GM18907 (cell line): ENCODE results near the gene C22orf31.
"Not testable (repeated sequence)": the region's sequence is repeated elsewhere in the genome, so short reads cannot be mapped to it uniquely, and the experiment has no call there.

Experiments
- ATAC-seq: cut with Tn5 transposase; IDR thresholded peaks from one replicate; pipeline ENCODE4 v1.9.1; 2021; ENCODE audit warnings: mild to moderate bottlenecking, moderate library complexity; ENCODE audit not compliant: unreplicated experiment

C22orf31 gene

GRCh38 chr22:29055192-29055830 lies 6.3 kb downstream of the C22orf31 start:
- ATAC-seq: no peak

- ATAC-seq: no peak
These were observed 7.3 kb downstream of the C22orf31 start for GRCh38 chr22:29054251-29054767.

- ATAC-seq: no peak
These were observed 8.5 kb downstream of the C22orf31 start for GRCh38 chr22:29053048-29053702.

GRCh38 chr22:29050457-29050856 lies 11.2 kb downstream of the C22orf31 start:
- ATAC-seq: no peak

GRCh38 chr22:29049655-29050263 lies 11.9 kb downstream of the C22orf31 start:
- no peak for ATAC-seq

GRCh38 chr22:29048822-29049654 lies 12.6 kb downstream of the C22orf31 start:
- no peak for ATAC-seq

GRCh38 chr22:29044657-29045176 lies 16.9 kb downstream of the C22orf31 start:
- no peak for ATAC-seq

GRCh38 chr22:29043906-29044575 lies 17.6 kb downstream of the C22orf31 start:
- no peak for ATAC-seq

- no peak for ATAC-seq
These were observed 20.2 kb downstream of the C22orf31 start for GRCh38 chr22:29041408-29041807.

- no peak for ATAC-seq
These were observed 21.0 kb downstream of the C22orf31 start for GRCh38 chr22:29040385-29041275.

GRCh38 chr22:29039684-29040083 lies 21.9 kb downstream of the C22orf31 start:
- ATAC-seq: not testable (repeated sequence)

GRCh38 chr22:29039148-29039547 lies 22.5 kb downstream of the C22orf31 start:
- ATAC-seq: no peak

- ATAC-seq: no peak
These were observed 24.2 kb downstream of the C22orf31 start for GRCh38 chr22:29037340-29037932.

GRCh38 chr22:29032584-29032983 lies 29.0 kb downstream of the C22orf31 start:
- ATAC-seq: no peak

- no peak for ATAC-seq
These were observed 29.6 kb downstream of the C22orf31 start for GRCh38 chr22:29032014-29032475.

- no peak for ATAC-seq
These were observed 30.2 kb downstream of the C22orf31 start for GRCh38 chr22:29031227-29032011.

- no peak for ATAC-seq
These were observed 30.9 kb downstream of the C22orf31 start for GRCh38 chr22:29030618-29031226.
